DMS114 treated with DMSO at 0.1 percent for 48 hours (cell line): ENCODE results near the gene ACKR3.

ENCODE experiments used
- DNase-seq: peaks from one replicate; lab custom pipeline; 2025; ENCODE audit not compliant: unreplicated experiment; lab: John Stamatoyannopoulos, UW

The ACKR3 gene

DNA sequence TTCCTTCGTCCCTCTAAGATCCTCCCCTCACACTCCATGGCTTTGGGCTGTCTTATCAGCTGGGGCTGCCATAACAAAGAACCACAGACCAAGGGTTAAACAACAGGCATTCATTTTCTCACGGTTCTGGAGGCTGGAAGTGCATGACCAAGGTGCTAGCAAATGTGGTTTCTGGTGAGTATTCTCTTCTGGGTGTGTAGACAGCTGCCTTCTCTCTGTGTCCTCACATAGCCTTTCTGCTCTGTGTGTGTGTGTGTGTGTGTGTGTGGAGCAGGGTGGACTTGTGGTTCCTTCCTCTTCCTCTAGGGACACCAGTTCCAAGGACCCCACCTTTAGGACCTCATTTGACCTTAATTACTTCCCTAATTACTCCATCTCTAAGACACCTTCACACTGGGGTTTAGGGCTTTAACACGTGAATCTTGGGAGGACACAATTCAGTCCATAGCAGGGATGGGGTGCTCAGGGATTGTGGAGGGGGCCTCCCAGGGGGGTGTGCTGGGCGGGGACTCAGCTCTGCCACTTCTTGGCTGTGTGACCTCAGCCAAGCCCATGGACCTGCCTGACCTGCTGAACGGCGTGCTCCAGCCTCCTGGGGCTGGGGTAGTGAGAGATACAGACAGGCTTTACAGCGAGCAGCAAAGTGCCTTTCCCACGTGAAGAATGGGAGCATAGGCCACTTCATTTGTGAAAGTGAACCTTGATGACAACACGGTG, 38.0 kb downstream of the ACKR3 start:
- DNase-seq = no peak

DNA sequence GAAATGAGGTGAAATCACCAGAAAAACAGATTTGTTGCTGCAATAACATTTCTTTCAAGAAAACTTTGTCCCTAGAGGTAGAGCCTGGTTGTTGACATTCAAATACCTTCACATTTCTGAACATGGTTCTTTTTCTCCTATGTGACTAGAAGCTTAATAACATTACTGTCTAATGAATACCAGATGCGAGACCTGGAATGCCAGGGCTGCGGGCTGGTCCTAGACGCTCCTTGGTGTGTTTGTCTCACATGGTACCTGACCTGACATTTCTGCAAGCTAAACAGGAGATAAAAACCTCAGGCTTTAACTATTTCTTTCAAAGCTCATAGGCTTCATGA, 38.5 kb downstream of the ACKR3 start:
- DNase-seq = no peak

GRCh38 chr2:236608710-236609109, 39.1 kb downstream of the ACKR3 start:
- no peak for DNase-seq

- DNase-seq = no peak
Observed at GRCh38 chr2:236610991-236611821, 41.6 kb downstream of the ACKR3 start.

DNA sequence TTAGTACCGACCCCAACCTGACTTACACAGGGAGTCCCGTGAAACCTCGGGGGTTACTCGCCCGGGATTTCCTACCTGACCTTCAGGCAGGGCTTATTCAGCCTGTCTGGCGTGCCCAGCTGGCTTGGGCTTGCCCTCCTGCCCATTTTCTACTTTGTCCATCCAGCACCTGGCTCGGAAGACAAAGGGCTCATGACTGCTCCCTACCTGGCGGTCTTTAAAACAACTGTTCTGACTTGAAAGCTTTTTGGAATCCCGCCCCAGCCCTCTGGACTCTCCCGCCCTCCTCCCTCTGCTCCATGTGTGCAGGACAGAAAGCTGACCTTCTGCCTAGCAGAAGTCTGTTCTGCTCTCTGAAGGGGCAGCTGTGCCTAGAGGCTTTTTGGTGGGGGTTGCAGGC, 43.1 kb downstream of the ACKR3 start:
- no peak for DNase-seq

DNA sequence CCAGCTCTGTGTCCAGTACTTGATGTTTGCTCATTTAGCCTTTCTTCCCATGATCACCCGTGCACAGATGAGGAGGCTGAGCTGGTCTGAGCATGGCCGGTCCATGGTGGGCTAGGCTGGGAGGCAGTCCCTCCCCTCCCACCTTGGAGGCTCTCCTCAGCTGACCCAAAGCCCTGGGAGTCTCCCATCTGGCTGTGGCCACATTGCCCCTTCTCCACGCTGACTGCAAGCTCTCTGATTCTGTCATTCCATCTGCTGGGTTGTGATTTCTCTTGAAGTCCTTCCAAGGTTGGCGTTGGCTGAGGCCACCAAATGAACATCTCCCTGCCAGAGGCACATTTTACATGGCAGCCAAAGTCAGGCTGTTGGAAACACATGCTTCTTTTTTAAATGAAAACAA, 44.0 kb downstream of the ACKR3 start:
- no peak for DNase-seq

DNA sequence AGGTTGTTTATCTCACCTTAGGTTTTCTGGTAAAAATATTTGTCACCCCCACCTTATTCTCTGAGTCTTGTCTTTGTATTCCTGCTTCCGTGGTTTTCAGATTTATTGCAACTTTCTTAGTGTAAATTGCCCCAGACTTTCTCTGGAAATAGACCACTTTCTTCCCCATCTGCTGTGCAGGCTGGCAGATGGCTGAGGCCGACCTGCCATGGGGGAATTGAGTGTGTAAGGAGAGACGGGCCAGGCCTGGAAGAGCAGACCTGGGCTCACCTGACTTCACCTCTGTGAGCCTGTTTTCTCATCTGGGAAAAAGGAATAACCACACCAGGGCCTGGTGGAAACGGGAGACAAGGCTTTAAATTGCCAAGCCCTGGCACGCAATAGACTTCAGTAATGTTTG, 44.9 kb downstream of the ACKR3 start:
- no peak for DNase-seq

GRCh38 chr2:236616031-236616430, 46.4 kb downstream of the ACKR3 start:
- DNase-seq = no peak

GRCh38 chr2:236616624-236617023, 47.0 kb downstream of the ACKR3 start:
- no peak for DNase-seq

GRCh38 chr2:236617221-236617737, 47.7 kb downstream of the ACKR3 start:
- no peak for DNase-seq

DNA sequence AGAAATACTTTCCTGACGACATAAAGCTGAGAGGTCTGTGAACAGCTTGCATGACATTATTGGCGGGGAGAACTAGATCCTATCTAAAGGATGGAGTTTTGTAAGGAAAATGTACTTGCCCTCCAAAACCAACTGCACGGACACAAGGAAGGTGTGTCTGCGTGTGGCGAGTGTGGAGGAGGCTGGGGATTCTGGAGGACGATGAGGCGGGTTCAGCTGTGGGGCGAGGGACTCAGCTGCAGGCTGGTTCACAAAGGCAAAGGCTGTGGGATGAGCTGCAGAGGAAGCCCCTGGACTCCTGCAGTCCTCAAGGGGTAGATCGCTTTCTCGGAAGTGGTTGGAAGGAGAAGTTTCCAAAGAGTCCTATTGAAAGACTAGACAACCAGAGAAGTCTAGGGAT, 48.2 kb downstream of the ACKR3 start:
- no peak for DNase-seq

DNA sequence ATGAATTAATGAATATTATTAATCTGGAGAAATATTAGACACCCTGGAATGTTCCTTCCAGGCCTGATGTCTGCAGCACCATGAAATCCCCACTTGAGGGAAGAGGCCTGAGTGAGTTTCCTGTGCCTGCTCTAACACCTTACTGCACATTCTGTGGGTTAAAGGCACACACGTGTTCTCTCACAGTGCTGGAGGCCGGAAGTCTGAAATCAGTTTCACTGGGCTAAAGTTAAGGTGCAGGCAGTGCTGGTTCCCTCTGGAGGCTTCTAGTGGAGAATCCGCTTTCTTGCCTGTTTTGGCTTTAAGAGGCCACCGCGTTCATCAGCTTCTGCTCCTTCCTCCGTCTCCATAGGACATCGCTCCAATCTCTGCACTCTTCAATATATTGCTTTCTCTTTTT, 48.7 kb downstream of the ACKR3 start:
- DNase-seq = no peak

DNA sequence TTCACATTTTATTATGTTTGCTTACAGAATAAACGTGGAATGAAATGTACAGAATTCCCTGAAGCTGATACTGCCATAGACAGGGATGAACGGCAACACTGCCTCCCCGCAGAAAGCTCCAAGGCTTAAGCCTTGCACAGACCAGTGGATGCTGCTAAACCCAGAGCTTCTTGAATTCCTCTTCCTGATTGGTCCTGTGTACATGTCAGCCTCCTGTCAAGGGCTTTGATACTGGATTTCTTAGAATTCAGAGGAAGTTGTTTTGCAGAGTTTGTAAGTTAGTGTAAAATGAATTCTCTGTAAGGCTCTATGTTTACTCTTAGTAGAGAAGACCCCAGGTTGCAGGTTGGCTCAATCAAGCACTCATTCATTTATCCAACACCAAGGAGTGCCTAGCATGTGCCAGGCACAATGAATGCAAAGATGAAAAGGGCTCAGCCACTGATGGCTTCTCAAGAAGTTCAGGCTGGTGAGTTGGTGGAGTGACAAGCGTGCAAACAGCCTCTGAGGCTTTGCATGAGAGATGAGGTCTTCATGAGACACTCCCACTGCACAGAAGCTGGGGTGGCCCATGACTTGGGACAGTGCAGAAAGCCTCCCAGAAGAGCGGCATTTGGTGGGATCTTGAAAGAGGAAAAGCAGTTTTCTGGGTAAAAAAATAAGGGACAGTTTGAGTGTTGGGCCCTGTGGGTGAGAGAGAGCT, 50.4 kb downstream of the ACKR3 start:
- no peak for DNase-seq

DNA sequence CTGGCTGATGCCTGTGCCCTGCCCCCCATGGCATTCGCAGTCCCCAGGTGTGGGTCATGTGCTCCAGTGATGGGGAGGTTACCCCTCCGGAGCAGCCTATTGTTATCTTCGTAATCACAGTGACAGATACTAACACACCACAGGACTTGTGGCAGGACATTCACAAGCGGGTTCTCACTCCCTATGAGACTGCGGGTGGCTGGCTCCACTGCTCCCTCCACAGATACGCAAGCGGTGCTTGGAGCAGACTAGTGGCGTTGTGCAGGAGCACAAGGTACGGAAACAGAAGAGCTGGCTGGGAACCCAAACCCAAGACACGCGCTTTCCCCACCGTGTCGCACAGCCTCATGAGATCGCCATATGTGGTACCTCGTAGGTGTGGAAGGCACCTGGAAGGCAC, 52.2 kb downstream of the ACKR3 start:
- no peak for DNase-seq

GRCh38 chr2:236622201-236622600, 52.6 kb downstream of the ACKR3 start:
- no peak for DNase-seq

GRCh38 chr2:236622660-236623059, 53.0 kb downstream of the ACKR3 start:
- no peak for DNase-seq

GRCh38 chr2:236623816-236624215, 54.2 kb downstream of the ACKR3 start:
- DNase-seq = no peak

DNA sequence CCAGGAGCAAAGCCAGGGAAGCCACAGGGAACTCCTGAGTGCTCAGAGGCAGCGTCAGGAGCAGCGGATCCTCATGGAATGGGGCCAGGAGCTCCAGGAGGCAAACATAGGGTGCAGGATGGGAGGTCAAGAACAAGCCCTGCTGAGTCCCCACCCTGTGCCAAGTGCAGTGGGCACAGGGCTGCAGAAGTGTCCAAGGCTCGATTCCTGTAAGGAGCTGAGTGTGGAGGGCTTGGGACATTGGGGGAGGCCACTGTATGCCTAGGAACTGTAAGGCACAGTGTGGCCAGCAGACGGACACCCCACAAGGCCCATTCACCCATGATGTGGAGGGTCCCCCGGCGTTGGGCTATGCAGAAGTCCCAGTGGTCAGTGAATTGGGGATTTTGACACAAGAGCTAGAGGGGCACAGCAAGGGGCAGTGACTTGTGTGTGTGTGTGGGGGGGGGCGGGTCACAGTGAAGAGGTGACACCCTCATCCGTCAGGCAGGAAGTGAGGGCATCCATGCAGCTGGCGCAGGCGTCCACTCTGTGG, 55.6 kb downstream of the ACKR3 start:
- DNase-seq = no peak

DNA sequence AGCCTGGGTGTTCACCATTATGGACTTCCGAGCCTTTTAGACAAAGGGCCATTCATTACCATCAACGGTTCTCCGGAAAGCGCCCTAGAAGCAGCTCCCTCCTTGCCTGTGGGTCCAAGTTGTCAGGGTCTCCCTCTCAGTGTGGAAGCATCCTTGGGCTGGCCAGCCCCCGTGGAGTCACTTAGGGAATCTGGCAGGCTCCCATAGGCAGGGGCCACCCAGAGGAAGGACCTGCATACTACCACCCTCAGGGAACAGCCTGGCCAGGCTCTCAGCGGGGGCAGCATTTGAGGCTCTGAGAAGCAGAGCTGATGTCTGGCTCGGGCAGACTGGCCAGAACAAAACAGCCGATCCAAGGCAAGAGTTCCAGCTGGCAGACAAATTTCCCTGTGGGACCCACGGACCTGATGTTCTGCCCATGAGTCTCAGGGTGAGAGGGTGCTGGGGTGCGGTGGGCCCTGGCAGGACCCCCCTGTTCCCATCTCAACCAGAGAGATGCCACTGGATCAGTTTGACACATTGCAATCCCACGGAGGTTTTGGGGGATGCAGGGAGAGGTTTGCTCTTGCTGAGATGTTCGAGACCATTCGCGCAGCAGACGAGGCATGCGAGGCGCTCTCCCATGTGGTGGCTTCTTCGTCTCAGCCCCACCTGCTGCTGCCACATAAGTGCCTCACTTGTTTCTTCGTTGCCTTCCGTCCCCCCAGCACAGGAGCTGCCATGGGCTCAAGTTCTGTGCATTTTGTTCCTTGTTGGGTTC, 56.9 kb downstream of the ACKR3 start:
- no peak for DNase-seq

DNA sequence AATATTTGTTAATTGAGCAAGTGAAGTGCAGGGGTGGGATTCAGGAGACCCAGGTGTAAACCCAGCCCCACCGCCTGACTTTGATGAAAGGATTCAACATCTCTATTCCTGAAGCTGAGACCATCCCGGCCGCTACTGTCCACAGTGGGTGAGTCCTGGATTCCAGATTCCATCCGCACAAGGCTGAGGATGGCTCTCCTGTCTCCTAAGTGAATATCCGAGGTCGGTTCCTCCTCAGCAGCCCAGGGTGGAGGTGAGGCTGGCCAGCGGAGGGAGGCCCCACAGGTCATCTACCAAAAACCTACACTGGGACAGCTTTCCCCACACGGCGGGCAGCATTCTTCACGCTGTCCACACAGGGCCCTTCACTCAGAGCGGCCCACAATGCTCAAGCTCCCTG, 57.6 kb downstream of the ACKR3 start:
- no peak for DNase-seq

DNA sequence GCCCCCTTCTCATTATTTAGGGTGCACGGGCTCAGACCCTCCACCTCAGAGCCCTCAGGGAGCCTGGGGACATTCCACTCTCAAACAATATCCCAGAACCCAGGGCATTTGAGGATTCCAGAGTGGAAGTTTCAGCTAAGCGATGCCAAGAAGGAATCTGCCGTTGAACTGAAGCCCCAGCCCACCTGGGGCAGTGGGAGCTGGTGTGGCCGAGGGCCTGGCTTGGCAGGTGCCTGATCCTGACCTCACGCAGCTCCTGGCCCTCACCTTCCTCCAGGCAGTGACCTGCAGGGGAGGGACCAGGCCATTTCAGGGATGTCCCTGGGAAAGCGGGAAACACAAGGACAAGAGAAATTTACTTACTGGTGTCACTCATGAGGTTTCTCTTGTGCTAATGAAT, 58.2 kb downstream of the ACKR3 start:
- no peak for DNase-seq
